A549 (cell line): ENCODE measurements around the gene RPL19. TPM values are rescaled to one million over a fixed set of nuclear protein-coding genes. Genes with fewer than 3 reads are reported as not detected.
A peak's percentile ranks its signal among the peaks of the same experiment; 100 is the strongest.

Experiments
- ATAC-seq, 2 experiments: fragments of 200-7000 bp in 1 of 2; fragments of >200 bp in 1 of 2; cut with Nextera tagmentation in 1 of 2; cut with Tn5 transposase in 1 of 2; 3 replicates each; pipeline versions ENCODE4 v1.8.0 to v1.9.1; 2018 to 2020; ENCODE audit warnings: mild to moderate bottlenecking in 1 of 2, moderate library complexity in 1 of 2
- CTCF ChIA-PET: fragments of 300-600 bp; sonication (Branson Sonifier 250); formaldehyde crosslinking; extraction: SDS; loops from one replicate; lab custom pipeline; 2021; ENCODE audit warnings: antibody characterized with exemption, inconsistent platforms; lab: Yijun Ruan, JAX
- POLR2A ChIA-PET: fragments of 350-600 bp; formaldehyde crosslinking; extraction: SDS; loops from one replicate; lab custom pipeline; 2021; ENCODE audit warnings: antibody characterized with exemption, inconsistent platforms; lab: Yijun Ruan, JAX
- DNase-seq, 2 experiments: peaks; one replicate each; pipeline versions ENCODE4 v3.0.0 to v3.0.0-alpha.2; 2011 to 2016; ENCODE audit warnings: low read depth in 1 of 2, low spot score in 1 of 2
- FAIRE-seq: peaks from 2 replicates; lab custom pipeline; 2011; peaks lifted over from hg19 to GRCh38; lab: Jason Lieb, UNC
- H3K27ac ChIP-seq, 2 experiments: fragments of >200 bp; sonication (Bioruptor Twin); formaldehyde crosslinking; 3 replicates each; pipeline ENCODE4 v1.5.1; 2016 to 2017
- H3K4me1 ChIP-seq: fragments of >200 bp; sonication (Bioruptor Twin); formaldehyde crosslinking; 3 replicates; pipeline ENCODE4 v1.6.1; 2016
- H3K4me2 ChIP-seq: fragments of >200 bp; sonication (Bioruptor Twin); formaldehyde crosslinking; 3 replicates; pipeline ENCODE4 v1.6.1; 2016
- H3K4me3 ChIP-seq: fragments of >200 bp; sonication (Bioruptor Twin); formaldehyde crosslinking; 3 replicates; pipeline ENCODE4 v1.5.1; 2016
- H3K9me3 ChIP-seq: fragments of >200 bp; sonication (Bioruptor Twin); formaldehyde crosslinking; 3 replicates; pipeline ENCODE4 v1.6.1; 2016
- BHLHE40 ChIP-seq: IDR thresholded peaks from 2 replicates; pipeline ENCODE4 v1.6.1; 2012; ENCODE audit warnings: low read depth, low read length, inconsistent platforms
- CHD4 ChIP-seq: fragments of 200-600 bp; sonication (generic); IDR thresholded peaks from 2 replicates; pipeline ENCODE4 v1.6.1; 2016; ENCODE audit warnings: antibody characterized with exemption, mild to moderate bottlenecking, borderline replicate concordance
- EHF ChIP-seq: fragments of 250-450 bp; sonication (Bioruptor Pico); IDR thresholded peaks from 2 replicates; pipeline ENCODE4 v1.5.0; 2020; ENCODE audit warnings: mild to moderate bottlenecking
- EHMT2 ChIP-seq: fragments of 200-600 bp; sonication (generic); IDR thresholded peaks from 2 replicates; pipeline ENCODE4 v1.6.1; 2016; ENCODE audit warnings: antibody characterized with exemption, low read depth, mild to moderate bottlenecking, moderate library complexity
- EP300 ChIP-seq, 2 experiments: fragments of >200 bp; sonication (Bioruptor Twin); formaldehyde crosslinking; IDR thresholded peaks; 2 replicates in 1 of 2; 3 replicates in 1 of 2; pipeline ENCODE4 v1.6.1; 2016 to 2017
- ESRRA ChIP-seq: fragments of 150-350 bp; IDR thresholded peaks from 2 replicates; pipeline ENCODE4 v1.6.1; 2014; ENCODE audit warnings: mild to moderate bottlenecking, low read length, borderline replicate concordance
- FOSB ChIP-seq: fragments of 250-450 bp; sonication (Bioruptor Pico); IDR thresholded peaks from 2 replicates; pipeline ENCODE4 v1.5.0; 2020; ENCODE audit warnings: mild to moderate bottlenecking, moderate library complexity
- FOSL2 ChIP-seq, 2 experiments: fragments of 450-650 bp in 1 of 2; fragments of >200 bp in 1 of 2; sonication (Bioruptor Twin) in 1 of 2; formaldehyde crosslinking; IDR thresholded peaks; 2 replicates each; pipeline versions ENCODE4 v1.5.0 to v1.6.1; 2016 to 2020; ENCODE audit warnings: mild to moderate bottlenecking in 1 of 2, moderate library complexity in 1 of 2
- FOXS1 ChIP-seq: fragments of 250-450 bp; sonication (Bioruptor Pico); IDR thresholded peaks from 2 replicates; pipeline ENCODE4 v1.5.0; 2020; ENCODE audit warnings: mild to moderate bottlenecking, moderate library complexity
- GATA3 ChIP-seq: IDR thresholded peaks from 2 replicates; pipeline ENCODE4 v1.6.1; 2012; ENCODE audit warnings: borderline replicate concordance
- HEYL ChIP-seq: fragments of 250-450 bp; sonication (Bioruptor Pico); IDR thresholded peaks from 2 replicates; pipeline ENCODE4 v1.8.0; 2021; ENCODE audit warnings: mild to moderate bottlenecking, moderate library complexity
- HOXA7 ChIP-seq: fragments of 250-450 bp; sonication (Bioruptor Pico); IDR thresholded peaks from 2 replicates; pipeline ENCODE4 v1.5.0; 2020; ENCODE audit warnings: mild to moderate bottlenecking, moderate library complexity
- HOXB13 ChIP-seq: fragments of 250-450 bp; sonication (Bioruptor Pico); IDR thresholded peaks from 2 replicates; pipeline ENCODE4 v1.5.0; 2020; ENCODE audit warnings: low read depth, mild to moderate bottlenecking, moderate library complexity
- JUN ChIP-seq, 2 experiments: fragments of >200 bp; sonication (Bioruptor Twin); formaldehyde crosslinking; IDR thresholded peaks; 2 replicates in 1 of 2; 3 replicates in 1 of 2; pipeline ENCODE4 v1.6.1; 2016 to 2017
- JUNB ChIP-seq: fragments of >200 bp; sonication (Bioruptor Twin); formaldehyde crosslinking; IDR thresholded peaks from 2 replicates; pipeline ENCODE4 v1.6.1; 2016
- MAFK ChIP-seq: fragments of 450-650 bp; IDR thresholded peaks from 2 replicates; pipeline ENCODE4 v1.6.1; 2014; ENCODE audit not compliant: partially characterized antibody
- MAZ ChIP-seq: fragments of 150-350 bp; IDR thresholded peaks from 2 replicates; pipeline ENCODE4 v1.6.1; 2014; ENCODE audit warnings: antibody characterized with exemption, low read depth, low read length, borderline replicate concordance
- NPAS2 ChIP-seq: fragments of 250-450 bp; sonication (Bioruptor Pico); IDR thresholded peaks from 2 replicates; pipeline ENCODE4 v1.8.0; 2022; ENCODE audit warnings: mild to moderate bottlenecking, moderate library complexity, borderline replicate concordance
- PHF8 ChIP-seq: fragments of 200-600 bp; sonication (generic); IDR thresholded peaks from 2 replicates; pipeline ENCODE4 v1.6.1; 2016; ENCODE audit warnings: low read depth, mild to moderate bottlenecking, antibody characterized with exemption, moderate library complexity, borderline replicate concordance
- POLR2A ChIP-seq: IDR thresholded peaks from 2 replicates; pipeline ENCODE4 v1.6.1; 2012; ENCODE audit warnings: mild to moderate bottlenecking, low read length
- POLR2AphosphoS2 ChIP-seq: conservative IDR thresholded peaks from 2 replicates; pipeline ENCODE4 v1.6.1; 2012; ENCODE audit warnings: low read length, improper control_type of control experiment, inconsistent platforms
- RCOR1 ChIP-seq: fragments of 150-350 bp; IDR thresholded peaks from 2 replicates; pipeline ENCODE4 v1.6.1; 2014; ENCODE audit warnings: antibody characterized with exemption, low read length, low read depth
- RFX5 ChIP-seq: fragments of 450-650 bp; IDR thresholded peaks from 2 replicates; pipeline ENCODE4 v1.7.1; 2014; ENCODE audit warnings: antibody characterized with exemption, mild to moderate bottlenecking, moderate library complexity
- RNF2 ChIP-seq: fragments of 200-600 bp; sonication (generic); IDR thresholded peaks from 2 replicates; pipeline ENCODE4 v1.6.1; 2016; ENCODE audit warnings: low read depth, mild to moderate bottlenecking, antibody characterized with exemption, moderate library complexity, borderline replicate concordance
- SMC3 ChIP-seq: fragments of >200 bp; sonication (Bioruptor Twin); formaldehyde crosslinking; IDR thresholded peaks from 3 replicates; pipeline ENCODE4 v1.6.1; 2018; ENCODE audit warnings: inconsistent platforms
- TFCP2L1 ChIP-seq: fragments of 250-450 bp; sonication (Bioruptor Pico); IDR thresholded peaks from 2 replicates; pipeline ENCODE4 v1.5.0; 2021; ENCODE audit warnings: mild to moderate bottlenecking
- ZC3H11A ChIP-seq: fragments of 450-650 bp; IDR thresholded peaks from 2 replicates; pipeline ENCODE4 v1.6.1; 2014; ENCODE audit warnings: antibody characterized with exemption, mild to moderate bottlenecking
- ZFP36 ChIP-seq: fragments of 450-650 bp; IDR thresholded peaks from 2 replicates; pipeline ENCODE4 v1.6.1; 2014; ENCODE audit warnings: borderline replicate concordance; ENCODE audit not compliant: partially characterized antibody
- ZNF302 ChIP-seq: fragments of 250-450 bp; sonication (Bioruptor Pico); IDR thresholded peaks from 2 replicates; pipeline ENCODE4 v1.9.0; 2021; ENCODE audit warnings: inconsistent platforms, mild to moderate bottlenecking, moderate library complexity
- WGBS: methylation state at CpG from one replicate; pipeline ENCODE4 v1.1.6; 2017; ENCODE audit errors: missing lambda C conversion rate; 5-methylcytosine and 5-hydroxymethylcytosine counted together
- polyA plus RNA-seq, 4 experiments: library from polyadenylated mRNA; depleted of rRNA in 3 of 4; stranded (reverse); fragments of >200 nt; fragmentation: RNase III in 1 of 4; extraction: RNeasy Plus Mini Kit Qiagen cat#74134 plus additional on column Dnase treatment in 1 of 4; gene quantifications; 2 replicates in 3 of 4; 3 replicates in 1 of 4; pipeline ENCODE4 v1.2.3, GENCODE V29; 2011 to 2017
- TF ChIP-seq, protein P1 (sequence below): fragments of >200 bp; sonication (Bioruptor Twin); formaldehyde crosslinking; IDR thresholded peaks from 3 replicates; pipeline ENCODE4 v1.6.1; 2016
- TF ChIP-seq, protein P2 (sequence below): fragments of 450-650 bp; IDR thresholded peaks from 2 replicates; pipeline ENCODE4 v1.6.1; 2014; ENCODE audit warnings: antibody characterized with exemption

RPL19 gene
- polyA plus RNA-seq, 2 of the 4 experiments (the other 2 are of a cell fraction) = 2,211 to 2,862 TPM

DNA sequence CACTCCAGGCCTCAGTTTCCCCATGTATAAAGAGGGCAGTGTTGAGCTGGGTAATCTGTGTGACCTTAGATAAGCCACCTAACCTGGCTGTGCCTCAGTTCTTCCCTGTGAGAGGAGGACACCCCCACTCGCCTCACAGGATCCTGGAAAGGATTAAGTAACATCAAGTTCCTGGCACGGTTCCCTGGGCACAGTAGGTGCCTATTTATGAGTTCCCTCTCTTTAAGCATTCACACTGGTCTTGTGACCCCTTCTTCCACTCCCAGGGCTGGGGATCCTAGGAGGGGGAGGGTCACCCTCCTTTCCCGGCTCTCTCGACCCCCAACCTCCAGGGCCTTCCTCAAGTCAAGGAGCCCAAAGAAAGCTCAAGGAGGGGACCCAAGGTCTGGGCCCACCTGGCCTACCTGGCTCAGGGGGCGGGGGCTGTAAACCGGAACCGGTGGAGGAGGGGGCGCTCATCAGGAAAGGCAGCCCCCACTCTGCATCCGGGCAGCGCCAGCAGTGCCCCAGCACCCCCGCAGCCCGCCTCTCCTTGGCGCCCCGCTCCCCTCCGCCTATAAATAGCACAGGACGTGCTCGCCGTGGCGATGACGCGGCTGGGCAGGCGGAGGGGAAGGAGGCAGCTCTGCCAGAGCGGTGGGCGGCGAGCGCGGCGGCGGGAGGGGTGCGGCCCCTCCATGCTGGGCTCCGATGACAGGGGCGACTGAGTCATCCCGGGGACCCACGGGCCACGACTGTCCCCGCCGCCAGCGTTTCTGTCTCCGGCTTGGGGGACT is 9.4 kb downstream of the RPL19 start:
- no peak for DNase-seq
- H3K27ac ChIP-seq = peak overlapping the region; percentile 64 to 73; a peak in 4 of 6 replicates
- H3K9me3 ChIP-seq = no peaks in the 10 kb centered on the region
- WGBS = 34% methylated on average over 33 of the region's 39 CpGs
- CTCF ChIA-PET = interaction anchor here (1.4 to 31.5 kb wide), 6 partner anchors 10 to 413 kb away, joined by 4 to 1140 read pairs (median 26); partner anchors contain the start of gene RPL19
- H3K4me1 ChIP-seq = peaks cover 34% of the 10 kb centered on the region
- no peak for ATAC-seq
- POLR2A ChIA-PET = interaction anchor here (0.6 to 2.4 kb wide), 2 partner anchors 10 to 173 kb away, joined by 9 to 16 read pairs; partner anchors contain the start of gene RPL19
- peak overlapping the region; percentile 25; the same call in 2 of the 3 replicates for H3K4me3 ChIP-seq
- peak overlapping the region; percentile 72 for H3K4me2 ChIP-seq
- no peak for TF ChIP-seq SMC3
- TF ChIP-seq ESRRA = no peak
- TF ChIP-seq FOSL2 (IDR thresholded peaks at IDR 0.05) = no peak
- peak; percentile 41; the same call in 1 of the 2 replicates for TF ChIP-seq FOSL2 (CRISPR knock-in tag; IDR thresholded peaks at IDR 0.05)
- no peak for FAIRE-seq

DNA sequence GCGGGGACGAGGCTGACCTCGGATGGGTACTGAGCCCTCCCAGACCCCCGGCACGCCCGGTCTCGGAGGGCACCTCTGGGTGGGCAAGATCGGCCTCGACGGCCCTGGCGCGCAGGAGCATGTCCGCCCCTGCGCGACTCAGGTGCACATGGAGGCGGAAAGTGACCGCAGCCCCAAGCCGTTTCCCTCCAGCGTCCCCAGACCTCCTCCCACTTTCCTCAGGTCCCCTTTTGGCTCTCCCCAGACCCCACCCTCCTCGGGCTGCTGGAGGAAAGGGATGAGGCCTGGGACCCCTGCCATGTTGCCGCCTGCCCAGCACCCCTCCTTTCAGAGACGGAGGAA is 10.0 kb downstream of the RPL19 start:
- TF ChIP-seq HOXB13 (CRISPR knock-in tag) (no peak), ZC3H11A (no peak), EHMT2 (no peak), TFCP2L1 (no peak), HEYL (CRISPR knock-in tag) (no peak), ESRRA (no peak), SMC3 (no peak), JUN (IDR thresholded peaks at IDR 0.05) (no peak), JUNB (no peak), POLR2A (no peak), FOXS1 (CRISPR knock-in tag) (no peak), GATA3 (no peak), BHLHE40 (no peak), POLR2AphosphoS2 (no peak)
- TF ChIP-seq, protein P1, sequence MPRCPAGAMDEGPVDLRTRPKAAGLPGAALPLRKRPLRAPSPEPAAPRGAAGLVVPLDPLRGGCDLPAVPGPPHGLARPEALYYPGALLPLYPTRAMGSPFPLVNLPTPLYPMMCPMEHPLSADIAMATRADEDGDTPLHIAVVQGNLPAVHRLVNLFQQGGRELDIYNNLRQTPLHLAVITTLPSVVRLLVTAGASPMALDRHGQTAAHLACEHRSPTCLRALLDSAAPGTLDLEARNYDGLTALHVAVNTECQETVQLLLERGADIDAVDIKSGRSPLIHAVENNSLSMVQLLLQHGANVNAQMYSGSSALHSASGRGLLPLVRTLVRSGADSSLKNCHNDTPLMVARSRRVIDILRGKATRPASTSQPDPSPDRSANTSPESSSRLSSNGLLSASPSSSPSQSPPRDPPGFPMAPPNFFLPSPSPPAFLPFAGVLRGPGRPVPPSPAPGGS = no peak
- TF ChIP-seq, protein P2, sequence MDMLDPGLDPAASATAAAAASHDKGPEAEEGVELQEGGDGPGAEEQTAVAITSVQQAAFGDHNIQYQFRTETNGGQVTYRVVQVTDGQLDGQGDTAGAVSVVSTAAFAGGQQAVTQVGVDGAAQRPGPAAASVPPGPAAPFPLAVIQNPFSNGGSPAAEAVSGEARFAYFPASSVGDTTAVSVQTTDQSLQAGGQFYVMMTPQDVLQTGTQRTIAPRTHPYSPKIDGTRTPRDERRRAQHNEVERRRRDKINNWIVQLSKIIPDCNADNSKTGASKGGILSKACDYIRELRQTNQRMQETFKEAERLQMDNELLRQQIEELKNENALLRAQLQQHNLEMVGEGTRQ = no peak
- Histone ChIP-seq H3K9me3 (no peaks in the 10 kb centered on the region), H3K27ac (peak overlapping the region; percentile 64 to 73; a peak in 4 of 6 replicates), H3K4me3 (peak overlapping the region; percentile 25; the same call in 2 of the 3 replicates), H3K4me2 (peak overlapping the region; percentile 72), H3K4me1 (peaks cover 34% of the 10 kb centered on the region)
- ATAC-seq (no peak), DNase-seq (no peak), FAIRE-seq (no peak)
- ChIA-PET CTCF (interaction anchor here (1.4 to 31.5 kb wide), 5 partner anchors 9 to 337 kb away, joined by 3 to 1140 read pairs (median 9); no protein-coding TSS in a partner anchor), POLR2A (interaction anchor here (2.4 kb wide), 1 partner anchor 10 kb away, joined by 16 read pairs; the partner anchor contains the start of gene RPL19)
- WGBS = 74% methylated on average over 19 of the region's 22 CpGs

DNA sequence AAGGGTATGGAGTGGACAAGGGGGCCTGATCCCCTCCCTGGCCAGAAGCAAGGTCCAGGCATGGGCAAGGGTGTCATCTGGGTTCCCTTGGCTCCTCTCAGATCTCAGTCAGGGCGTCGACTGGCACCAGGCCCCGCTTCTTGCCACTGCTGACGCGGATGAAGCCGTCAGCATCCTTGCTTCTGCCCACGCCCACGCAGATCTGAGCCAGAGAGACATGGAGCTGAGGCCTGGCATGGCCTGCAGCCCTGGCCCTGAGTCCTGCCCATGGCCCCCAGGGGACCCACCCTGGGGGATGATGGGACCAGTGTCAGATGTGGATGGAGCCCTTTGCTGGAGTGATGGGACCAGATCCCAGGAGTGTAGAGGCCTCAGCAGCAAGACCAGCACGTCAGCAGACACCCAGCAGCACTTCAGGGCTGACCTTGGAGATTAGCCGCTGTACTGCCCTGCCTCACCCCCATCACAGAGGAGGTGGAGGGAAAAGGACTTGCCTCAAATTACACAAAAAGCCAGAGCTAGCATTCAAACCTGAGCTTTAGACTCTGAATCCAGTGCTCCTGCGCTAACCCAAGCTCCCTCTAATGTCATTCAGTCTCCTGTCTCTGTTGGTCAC is 12.2 kb downstream of the RPL19 start:
- peaks cover 34% of the 10 kb centered on the region for H3K4me1 ChIP-seq
- POLR2A ChIA-PET = interaction anchor here (0.6 kb wide), 1 partner anchor 7 kb away, joined by 6 read pairs; no protein-coding TSS in a partner anchor
- CTCF ChIA-PET = interaction anchor here (1.0 to 31.5 kb wide), 3 partner anchors 11 to 335 kb away, joined by 3 to 1140 read pairs (median 6); no protein-coding TSS in a partner anchor
- H3K4me2 ChIP-seq = no peak overlapping the region
- no peak overlapping the region for H3K4me3 ChIP-seq
- no peak for TF ChIP-seq EHF
- no peak for TF ChIP-seq HEYL (CRISPR knock-in tag)
- TF ChIP-seq CHD4 = no peak
- TF ChIP-seq MAZ = no peak
- TF ChIP-seq RCOR1 = no peak
- no peak for TF ChIP-seq NPAS2 (CRISPR knock-in tag)
- TF ChIP-seq, protein P2 = no peak
- no peak for TF ChIP-seq EHMT2
- TF ChIP-seq HOXA7 = no peak
- TF ChIP-seq RNF2 = no peak
- no peak for TF ChIP-seq RFX5
- no peak for TF ChIP-seq ZNF302
- TF ChIP-seq ZFP36 = no peak
- TF ChIP-seq FOSB (CRISPR knock-in tag) = no peak
- TF ChIP-seq EP300 (IDR thresholded peaks at IDR 0.05) = no peak
- TF ChIP-seq PHF8 = no peak
- no peak for TF ChIP-seq POLR2AphosphoS2
- TF ChIP-seq MAFK = no peak
- no peak for TF ChIP-seq GATA3
- no peak for TF ChIP-seq SMC3
- H3K27ac ChIP-seq = no peak overlapping the region; a peak in 1 of 6 replicates
- no peak for ATAC-seq
- H3K9me3 ChIP-seq = no peaks in the 10 kb centered on the region
- DNase-seq = no peak
- no peak for FAIRE-seq
- WGBS = 89% methylated on average over 9 of the region's 11 CpGs
